NK-92 (cell line): Measurements from ENCODE around the gene FAM241B.

Experiments
- DNase-seq: peaks from one replicate; lab custom pipeline; 2025; ENCODE audit not compliant: unreplicated experiment; lab: John Stamatoyannopoulos, UW

The FAM241B gene

DNA sequence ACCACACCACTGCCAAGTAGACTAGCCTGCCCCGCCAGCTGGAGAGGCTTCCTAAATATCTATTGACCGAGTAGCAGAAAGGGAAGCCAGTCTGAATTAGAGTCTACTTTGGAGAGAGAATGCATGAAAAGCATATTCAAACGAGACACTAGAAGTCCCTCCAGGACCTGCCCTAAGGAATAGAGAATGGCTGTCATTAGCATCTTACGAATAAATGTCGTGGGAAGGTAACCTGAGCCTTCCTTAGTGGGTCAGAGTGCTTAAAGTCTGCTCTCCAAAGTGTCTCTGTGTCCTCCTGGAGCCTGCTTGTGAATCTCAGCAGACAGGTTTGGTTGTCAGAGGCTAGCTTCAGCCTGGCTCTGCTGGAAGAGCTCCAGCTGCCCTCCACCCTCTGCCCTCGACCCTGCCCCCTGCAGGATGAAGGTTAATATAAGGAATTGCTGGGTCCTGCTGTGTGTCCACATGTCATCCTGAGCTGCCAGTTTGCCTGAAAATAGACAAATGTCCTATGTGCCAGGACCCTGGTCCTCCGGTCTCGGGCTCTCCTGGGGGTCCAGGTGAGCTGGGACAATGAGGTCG lies 33.4 kb downstream of the FAM241B start:
- DNase-seq = no peak

DNA sequence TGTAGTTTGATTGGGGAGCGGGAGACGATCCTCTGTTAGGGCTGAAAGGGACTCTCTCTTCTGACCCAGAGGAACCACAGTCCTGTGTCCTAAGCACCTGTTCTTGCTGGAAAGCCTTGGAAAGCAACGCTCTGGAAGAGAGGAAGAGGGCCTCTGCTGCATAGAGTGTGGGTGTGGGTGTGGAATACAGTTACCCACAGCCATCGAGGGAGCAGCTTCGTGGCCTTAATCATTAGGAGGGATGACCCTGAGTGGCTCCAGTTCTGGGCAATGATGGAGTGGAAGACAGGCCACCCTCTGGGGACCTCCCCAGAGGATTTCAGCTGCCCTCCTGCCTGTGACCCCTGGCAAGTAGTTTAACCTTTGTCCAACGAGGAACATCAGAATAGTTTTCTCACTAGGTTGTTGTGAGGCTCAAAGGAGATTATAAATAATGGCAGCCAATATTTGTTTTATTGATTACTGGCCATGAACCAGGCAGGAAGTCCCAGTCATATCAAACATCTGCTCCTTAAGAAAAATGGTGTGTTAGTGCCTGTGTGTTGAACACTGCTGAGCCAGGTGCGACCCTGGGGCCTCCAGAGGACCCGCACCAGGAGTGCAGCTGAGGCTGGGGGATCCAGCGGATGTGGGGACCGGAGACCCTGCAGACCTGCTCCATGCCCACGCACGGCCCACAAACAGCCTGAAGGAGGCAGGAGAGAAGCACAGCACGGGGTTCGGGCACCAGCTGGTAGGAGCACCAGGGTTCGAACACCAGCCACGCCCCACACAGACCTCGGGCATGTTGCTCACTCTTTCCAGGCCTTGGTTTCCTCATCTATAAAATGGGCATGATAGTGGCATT lies 35.6 kb downstream of the FAM241B start:
- no peak for DNase-seq

DNA sequence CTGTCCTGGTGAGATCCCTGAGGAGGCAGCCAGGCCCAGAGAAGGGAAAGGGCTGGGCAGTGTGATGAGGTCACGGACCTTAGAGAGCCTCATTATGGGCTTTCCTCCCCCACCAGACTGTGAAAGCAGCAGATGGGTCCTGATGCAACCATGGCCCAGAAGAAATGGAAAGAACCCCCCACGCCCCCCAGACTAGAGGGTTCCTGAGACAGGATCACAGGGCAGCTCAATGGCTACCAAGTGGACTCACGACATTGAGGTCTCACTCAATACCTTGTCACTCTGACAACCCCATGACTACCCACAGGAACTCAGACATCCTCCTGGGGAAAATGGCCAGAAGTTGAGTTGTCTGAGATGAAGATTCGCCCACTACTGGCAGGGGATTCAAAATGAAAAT lies 36.7 kb downstream of the FAM241B start:
- no peak for DNase-seq

DNA sequence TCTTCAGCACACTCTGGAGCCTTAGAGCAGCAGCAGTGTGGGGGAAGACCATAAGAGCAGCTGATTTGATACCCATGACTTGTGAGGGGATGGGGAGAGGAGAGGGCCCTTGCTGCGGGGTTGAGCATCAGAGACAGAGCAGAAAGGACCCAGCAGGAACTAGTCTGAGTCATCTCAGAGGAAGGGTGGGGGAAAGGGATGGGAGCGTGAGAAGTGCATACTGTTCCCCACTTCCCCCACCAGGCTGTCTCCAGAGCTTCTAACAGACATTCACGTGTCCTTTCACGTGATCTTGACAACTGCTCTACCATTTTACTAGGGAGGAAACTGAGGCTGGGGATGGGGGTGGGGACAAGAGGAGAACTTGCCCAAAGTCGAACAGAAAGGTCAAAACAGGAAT lies 38.7 kb downstream of the FAM241B start:
- DNase-seq = no peak

DNA sequence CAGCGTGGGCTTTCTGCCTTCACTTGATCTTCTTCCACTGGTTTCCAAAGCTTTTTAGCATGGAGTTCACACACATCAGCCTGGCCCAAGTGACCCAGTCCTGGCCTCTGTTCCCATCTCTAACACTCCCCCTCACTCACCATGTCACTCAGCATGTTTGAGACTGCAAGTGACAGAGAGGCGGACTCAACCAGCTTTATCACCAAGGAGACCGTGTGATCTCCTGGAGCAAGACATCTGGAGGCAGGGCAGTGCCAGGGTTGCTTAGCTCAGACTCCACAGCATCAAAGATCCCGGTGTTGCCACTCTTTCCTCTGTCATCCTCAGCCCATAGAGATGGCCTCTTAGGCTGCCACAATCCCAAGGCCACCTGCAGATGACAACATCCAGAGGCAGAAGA lies 39.4 kb downstream of the FAM241B start:
- DNase-seq = no peak

DNA sequence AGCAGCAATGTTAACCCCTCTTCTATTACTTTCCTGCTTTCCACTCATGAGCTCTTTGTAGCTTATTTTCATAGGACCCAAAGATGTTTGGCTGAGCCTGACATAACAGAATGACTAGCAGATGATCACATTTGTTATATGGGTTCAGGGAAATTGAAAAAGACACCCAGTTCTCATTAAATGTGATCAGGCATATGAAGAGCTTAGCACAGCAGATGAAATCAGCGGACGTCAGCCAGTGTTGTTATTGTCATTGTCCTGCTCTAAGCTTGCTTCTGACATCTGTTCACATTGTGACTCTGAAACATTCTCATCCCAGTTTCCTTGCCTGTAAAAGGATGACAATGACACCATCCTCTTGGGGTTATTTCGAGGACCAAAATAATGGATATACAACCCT lies 43.5 kb downstream of the FAM241B start:
- DNase-seq = no peak

DNA sequence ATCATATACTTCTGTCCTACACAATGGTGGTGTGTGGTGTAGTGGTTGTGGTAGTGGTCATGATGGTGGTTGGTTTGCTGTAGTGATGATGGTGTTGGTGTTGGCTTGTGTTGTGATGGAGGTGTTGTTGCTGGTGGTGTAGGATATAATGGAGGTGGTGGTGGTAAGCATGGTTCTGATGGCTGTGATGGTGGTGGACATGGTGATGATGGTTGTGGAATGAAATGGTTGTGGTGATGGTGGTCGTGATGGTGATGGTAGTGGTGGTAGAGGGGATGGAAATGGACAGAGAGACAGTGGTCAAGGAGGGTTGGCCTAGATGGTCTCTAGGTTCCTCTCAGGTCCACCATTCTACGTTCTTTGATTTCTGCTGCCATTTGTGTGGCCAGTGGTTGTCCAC lies 44.7 kb downstream of the FAM241B start:
- no peak for DNase-seq

DNA sequence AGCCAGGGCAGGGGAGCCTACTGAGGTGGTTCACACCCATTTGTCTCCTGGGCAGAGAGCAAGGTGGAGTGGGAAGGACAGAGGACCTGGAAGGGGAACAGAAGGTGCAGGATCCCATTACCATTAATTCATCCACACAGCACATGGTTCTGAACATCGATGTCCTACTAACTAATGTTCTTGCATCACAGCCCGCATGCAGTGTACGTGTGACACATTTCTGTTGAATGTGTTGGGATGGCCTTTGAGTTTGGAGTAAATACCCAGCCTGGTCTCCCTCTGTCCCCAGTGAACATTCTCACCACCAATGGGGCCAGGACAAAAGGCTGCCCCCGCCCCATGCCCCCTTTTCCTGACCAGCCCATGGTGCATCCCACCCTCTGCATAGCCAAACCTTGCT lies 46.3 kb downstream of the FAM241B start:
- no peak for DNase-seq

DNA sequence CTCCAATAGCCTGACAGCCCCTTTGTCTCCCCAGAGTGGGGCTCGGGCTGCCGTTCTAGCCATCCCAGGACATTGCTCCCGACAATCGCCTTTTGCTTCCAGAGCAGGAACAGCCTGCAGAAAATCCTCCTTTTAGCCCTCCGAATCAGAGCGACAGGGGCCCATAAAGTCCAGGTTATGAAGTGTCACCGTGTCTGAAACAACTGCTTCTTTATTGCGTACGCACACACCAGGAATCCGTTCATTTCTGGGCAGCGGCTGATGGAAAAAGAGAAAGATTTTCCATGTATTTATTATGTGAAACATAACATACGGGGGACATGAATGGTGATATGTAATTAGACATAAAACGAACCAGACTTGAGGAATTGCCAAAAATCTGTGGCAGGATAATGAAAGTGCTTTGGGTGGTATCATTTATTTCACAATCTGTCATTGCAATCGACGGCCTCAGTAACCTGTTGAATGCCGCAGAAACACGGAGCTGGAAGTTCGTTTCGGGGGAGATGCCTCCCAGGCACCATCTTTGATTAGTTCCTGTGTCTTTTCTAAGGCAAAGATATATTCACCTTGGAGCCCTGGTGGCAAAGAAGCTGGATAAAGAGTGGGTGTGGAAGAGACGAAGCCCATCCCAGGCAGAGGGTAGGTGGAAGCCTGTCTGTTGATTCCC lies 48.1 kb downstream of the FAM241B start:
- no peak for DNase-seq

DNA sequence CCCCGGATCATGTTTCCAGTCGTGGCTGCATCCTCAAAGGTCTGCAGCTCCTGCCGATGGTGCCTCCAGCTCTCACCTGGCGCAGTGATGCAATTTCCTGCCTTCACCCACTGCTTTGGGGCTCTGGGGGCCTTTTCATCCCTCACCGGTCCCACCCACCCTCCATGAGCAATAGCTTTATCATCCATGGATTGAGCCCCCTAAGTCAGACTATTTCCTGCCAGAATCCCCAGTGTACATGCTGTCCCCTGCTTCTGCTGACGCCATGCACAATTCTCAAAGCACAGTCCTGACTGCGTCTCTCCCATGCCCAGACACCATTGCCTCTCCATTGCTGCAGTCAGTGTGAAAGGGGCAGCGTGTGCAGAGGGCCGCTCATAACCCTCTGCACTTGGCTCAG lies 49.7 kb downstream of the FAM241B start:
- DNase-seq = no peak

DNA sequence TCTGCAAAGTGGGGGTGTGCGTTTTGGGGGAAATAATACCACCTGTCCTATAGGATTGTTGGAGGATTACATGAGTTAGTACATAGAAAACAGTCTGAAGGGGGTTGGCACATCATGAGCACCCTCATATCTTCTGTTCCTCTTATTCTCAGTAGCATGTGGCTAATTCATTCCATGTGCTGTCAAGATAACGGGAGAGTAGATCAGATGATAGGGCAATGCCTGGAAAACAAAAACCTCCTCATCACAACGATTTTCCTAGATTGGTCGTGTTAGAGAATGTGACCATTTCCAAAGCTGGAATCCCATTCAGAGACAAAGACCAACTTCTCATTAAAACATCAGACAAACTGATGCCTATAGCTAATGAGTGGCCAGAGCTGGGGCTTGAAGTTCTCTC lies 50.6 kb downstream of the FAM241B start:
- no peak for DNase-seq

DNA sequence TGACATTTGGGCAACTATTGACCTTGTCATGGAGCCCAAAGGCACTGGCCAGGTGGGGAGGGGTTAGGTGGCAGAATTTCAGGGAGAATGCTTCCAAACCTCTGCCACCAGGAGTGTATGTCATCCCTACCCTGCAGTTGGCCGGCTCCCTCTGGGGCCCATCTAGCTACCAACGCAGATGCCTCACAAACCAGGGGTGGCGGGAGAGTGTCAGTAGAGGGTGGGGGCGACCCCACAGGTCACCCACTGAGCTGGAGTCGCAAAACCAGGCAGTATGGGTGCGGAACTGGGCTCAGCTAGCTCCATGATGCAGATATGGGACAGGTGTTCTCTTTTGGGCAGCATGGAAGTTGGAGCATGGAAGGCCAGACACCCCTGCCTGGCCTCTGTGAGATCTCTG lies 51.4 kb downstream of the FAM241B start:
- no peak for DNase-seq

DNA sequence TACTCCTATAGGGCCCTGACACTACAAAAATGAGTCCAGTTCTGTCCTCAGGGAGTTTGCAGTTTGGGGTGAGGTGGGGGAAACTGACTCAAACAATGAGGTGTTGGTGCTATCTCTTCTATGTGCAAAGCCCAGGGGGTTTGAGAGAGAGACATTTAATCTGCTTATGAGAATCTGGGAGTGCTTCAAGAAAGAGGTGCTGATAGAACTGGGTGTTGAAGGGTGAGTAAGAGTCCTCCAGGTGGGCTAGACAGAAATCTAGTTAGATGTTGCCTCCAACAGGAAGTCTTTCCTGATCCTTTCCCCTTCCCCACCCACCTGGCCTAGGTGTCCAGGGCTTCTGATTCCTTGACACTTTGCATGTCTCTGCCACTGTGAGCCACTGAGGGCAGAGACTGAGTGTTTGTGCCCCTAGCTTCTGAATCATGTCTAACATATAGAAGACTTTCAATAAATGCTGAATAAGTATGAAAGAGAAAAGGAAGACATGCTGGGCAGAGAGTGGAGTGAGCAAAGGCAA lies 53.0 kb downstream of the FAM241B start:
- DNase-seq = no peak
